AG09309 (cell line): ENCODE measurements around the gene ZMYND12.

Experiments
- DNase-seq: peaks from one replicate; pipeline ENCODE4 v3.0.0-alpha.2; 2010; ENCODE audit warnings: low read depth
- H3K4me3 ChIP-seq: 2 replicates; pipeline ENCODE4 v1.5.1; 2011; ENCODE audit warnings: mild to moderate bottlenecking, low read depth, low read length, moderate library complexity; ENCODE audit not compliant: control insufficient read depth
- CTCF ChIP-seq: IDR thresholded peaks from 2 replicates; pipeline ENCODE4 v1.5.1; 2011; ENCODE audit warnings: mild to moderate bottlenecking, low read depth, low read length, inconsistent platforms; ENCODE audit not compliant: insufficient read depth, control insufficient read depth; ENCODE audit errors: missing control alignments

Gene ZMYND12

GRCh38 chr1:42403880-42404400 is 51.9 kb downstream of the ZMYND12 start:
- TF ChIP-seq CTCF, result no peak
- no peak for DNase-seq

GRCh38 chr1:42399315-42400100 is 56.3 kb downstream of the ZMYND12 start:
- no peak for TF ChIP-seq CTCF
- H3K4me3 ChIP-seq, result no peak overlapping the region
- DNase-seq, result no peak

More at GRCh38 chr1:42403880-42404400, 51.9 kb downstream of the ZMYND12 start:
- H3K4me3 ChIP-seq, result no peak overlapping the region

GRCh38 chr1:42392967-42393848 is 62.6 kb downstream of the ZMYND12 start:
- no peak overlapping the region for H3K4me3 ChIP-seq
- TF ChIP-seq CTCF, result no peak
- DNase-seq, result no peak

- no peak overlapping the region for H3K4me3 ChIP-seq
- no peak for DNase-seq
- no peak for TF ChIP-seq CTCF
Measured at GRCh38 chr1:42392255-42392654, 63.6 kb downstream of the ZMYND12 start.

- no peak for TF ChIP-seq CTCF
- DNase-seq, result no peak
- H3K4me3 ChIP-seq, result no peak overlapping the region
Measured at GRCh38 chr1:42386051-42386450, 69.8 kb downstream of the ZMYND12 start.

- no peak for DNase-seq
Measured at GRCh38 chr1:42385283-42385682, 70.5 kb downstream of the ZMYND12 start.

More at GRCh38 chr1:42385283-42385682, 70.5 kb downstream of the ZMYND12 start:
- no peak overlapping the region for H3K4me3 ChIP-seq
- no peak for TF ChIP-seq CTCF
